D721Med (cell line): ENCODE results near the gene S100Z.

Experiments used
- DNase-seq: peaks from one replicate; pipeline ENCODE4 v3.0.0; 2011; ENCODE audit warnings: low spot score; ENCODE audit not compliant: insufficient read length
- FAIRE-seq: peaks from 2 replicates; lab custom pipeline; 2011; peaks lifted over from hg19 to GRCh38; lab: Jason Lieb, UNC
- TF ChIP-seq, protein P1 (sequence below): IDR thresholded peaks from 2 replicates; pipeline ENCODE4 v1.5.1; 2012; ENCODE audit warnings: mild to moderate bottlenecking, control low read depth; ENCODE audit not compliant: insufficient read depth; ENCODE audit errors: missing control alignments

Gene S100Z

DNA sequence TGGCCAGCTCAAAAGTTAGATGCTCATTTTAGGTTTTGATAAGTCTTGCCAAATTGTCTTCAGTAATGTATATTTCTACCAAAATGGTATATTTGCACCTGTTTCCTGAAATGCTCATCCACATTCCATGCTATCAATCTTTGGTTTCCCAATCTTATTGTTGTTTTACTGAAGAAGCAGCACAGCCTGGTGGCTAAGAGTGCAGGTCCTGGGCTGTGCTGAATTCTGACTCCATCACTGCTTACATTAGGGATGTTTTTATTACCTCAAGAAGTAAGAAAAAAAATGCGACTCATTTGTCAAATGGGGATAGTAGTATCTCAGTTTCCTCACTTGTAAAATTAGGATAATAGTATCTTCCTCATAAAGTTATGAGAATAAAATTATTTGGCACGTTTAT lies 13.6 kb upstream of the S100Z start:
- FAIRE-seq = no peak
- no peak for DNase-seq
- TF ChIP-seq, protein P1, sequence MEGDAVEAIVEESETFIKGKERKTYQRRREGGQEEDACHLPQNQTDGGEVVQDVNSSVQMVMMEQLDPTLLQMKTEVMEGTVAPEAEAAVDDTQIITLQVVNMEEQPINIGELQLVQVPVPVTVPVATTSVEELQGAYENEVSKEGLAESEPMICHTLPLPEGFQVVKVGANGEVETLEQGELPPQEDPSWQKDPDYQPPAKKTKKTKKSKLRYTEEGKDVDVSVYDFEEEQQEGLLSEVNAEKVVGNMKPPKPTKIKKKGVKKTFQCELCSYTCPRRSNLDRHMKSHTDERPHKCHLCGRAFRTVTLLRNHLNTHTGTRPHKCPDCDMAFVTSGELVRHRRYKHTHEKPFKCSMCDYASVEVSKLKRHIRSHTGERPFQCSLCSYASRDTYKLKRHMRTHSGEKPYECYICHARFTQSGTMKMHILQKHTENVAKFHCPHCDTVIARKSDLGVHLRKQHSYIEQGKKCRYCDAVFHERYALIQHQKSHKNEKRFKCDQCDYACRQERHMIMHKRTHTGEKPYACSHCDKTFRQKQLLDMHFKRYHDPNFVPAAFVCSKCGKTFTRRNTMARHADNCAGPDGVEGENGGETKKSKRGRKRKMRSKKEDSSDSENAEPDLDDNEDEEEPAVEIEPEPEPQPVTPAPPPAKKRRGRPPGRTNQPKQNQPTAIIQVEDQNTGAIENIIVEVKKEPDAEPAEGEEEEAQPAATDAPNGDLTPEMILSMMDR = no peak

DNA sequence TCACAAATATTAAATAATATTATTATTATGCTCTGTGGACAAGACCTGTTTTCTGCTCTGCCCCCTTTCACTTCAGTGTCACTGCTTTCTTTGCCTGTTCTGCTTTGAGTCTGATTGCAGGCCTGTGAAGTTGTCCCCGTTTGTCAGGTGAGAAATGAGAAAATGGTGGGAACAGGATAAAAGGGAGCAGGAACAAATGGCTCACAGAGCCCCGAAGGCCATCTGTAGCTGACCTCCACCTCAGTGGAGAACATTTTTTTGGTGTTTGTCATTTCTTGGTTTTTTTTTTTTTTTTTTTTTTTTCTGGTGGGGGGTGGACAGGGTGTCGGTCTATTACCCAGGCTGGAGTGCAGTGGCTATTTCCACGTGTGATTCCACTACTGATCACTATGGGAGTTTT lies 13.2 kb upstream of the S100Z start:
- FAIRE-seq (no peak), DNase-seq (no peak)
- TF ChIP-seq, protein P1 = no peak

DNA sequence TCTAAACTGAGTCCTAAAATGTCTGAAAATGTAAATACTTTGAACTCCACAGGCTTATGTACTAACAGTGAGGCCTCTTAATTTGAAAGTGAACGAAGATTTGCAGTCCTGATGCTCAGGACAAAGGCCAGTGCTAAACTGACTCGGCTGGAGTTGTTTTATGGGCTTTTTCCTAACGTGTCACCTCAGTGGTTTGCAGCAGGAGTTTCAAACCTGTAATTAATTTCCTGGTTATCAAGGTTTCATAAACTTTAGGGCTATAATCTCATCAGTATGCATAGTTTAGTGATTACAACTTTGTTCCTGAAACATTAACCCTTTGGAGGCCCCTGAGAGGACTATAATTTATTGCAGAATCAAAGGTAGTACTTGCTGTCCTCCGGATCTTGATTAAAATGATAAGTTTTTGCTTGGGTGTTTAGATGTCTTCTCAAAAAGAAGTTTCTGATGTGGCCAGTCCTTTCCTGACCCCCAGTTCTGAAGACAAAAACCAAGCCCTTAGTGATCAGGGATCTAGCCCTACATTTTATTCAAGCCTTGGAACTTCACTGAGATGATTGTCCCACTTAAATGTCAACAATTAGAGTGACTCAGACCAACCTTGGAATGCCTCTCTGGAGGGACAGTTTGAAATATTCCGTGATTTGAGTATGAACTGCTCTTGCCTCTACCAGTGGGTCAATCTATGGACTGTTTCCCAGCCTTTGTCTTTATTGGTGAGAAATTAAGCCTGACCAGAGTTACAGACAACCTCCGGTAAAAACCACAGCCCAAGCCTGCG lies 11.1 kb upstream of the S100Z start:
- no peak for DNase-seq
- FAIRE-seq = no peak
- TF ChIP-seq, protein P1 = no peak

DNA sequence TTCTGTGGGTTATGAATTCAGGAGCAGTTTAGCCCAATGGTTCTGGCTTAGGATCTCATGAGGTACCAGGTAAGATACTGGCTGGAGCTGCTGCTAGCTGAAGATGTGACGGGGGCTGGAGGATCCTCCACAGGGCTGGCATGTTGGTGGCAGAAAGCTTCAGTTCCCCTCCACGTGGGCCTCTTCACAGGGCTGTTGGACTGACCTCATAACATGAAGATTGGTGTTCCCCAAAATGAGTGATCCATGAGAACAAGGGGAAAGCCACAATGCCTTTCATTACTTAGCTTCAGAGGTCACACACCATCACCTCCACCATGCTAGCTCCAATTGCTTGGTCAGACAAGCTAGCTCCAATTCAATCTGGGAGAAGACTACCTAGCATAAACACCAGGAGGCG lies 8.5 kb upstream of the S100Z start:
- FAIRE-seq (no peak), DNase-seq (no peak)
- TF ChIP-seq, protein P1 = no peak

DNA sequence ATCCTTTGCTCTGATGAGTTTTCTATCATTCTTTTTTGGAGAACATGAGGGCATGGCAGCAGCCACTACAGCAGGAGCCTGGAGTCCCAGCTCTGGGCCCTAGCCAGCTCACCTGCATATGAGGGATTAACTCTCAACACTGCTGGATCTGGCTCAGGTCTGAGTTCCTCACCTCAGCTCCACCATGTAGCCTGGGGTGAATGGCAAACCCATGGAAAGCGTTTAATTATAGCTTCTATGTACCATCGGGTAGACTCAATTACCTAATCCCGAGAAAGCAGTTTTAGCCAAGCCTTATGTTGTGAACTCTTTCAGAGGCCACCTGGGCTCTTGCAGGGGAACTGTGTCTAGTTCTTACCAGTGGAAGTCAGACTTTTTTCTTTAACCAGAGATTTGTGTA lies 3.9 kb upstream of the S100Z start:
- TF ChIP-seq, protein P1 = no peak
- FAIRE-seq (no peak), DNase-seq (no peak)

DNA sequence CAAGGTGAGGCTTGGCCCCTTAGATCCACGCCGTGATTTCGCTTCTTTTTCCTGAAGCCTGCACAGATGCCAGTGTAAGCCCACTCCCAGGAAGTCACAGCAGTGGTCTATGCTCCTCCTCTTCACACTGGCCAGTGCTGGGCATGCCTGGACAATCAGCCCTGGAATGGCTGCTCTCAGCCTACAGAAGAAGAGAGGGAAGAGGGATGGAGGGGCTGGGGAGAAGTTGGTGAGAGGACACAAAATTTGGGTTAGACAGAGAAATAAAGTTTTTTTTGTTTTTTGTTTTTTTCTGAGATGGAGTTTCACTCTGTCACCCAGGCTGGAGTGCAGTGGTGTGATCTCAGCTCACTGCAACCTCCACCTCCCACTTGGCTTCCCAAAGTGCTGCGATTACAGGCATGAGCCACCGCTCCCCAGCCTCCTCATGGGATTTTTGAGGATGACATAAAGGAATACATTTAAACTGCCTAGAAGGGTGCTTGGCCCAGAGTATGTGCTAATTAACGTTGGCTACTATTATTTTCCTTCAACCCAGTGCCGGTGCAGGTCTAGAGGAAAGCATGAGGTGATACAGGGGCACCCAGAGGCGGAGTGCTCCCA lies 830 bp downstream of the S100Z start:
- TF ChIP-seq, protein P1 = no peak
- no peak for DNase-seq
- FAIRE-seq = no peak
